Stimulated activated naive CD8-positive, alpha-beta T cell treated with anti-CD3 and anti-CD28 coated beads, Interleukin-15, amount 100 ng/mL, for 72 hours (primary cell): Measurements from ENCODE around the gene IRAG1.
"Not testable (repeated sequence)": the region's sequence is repeated elsewhere in the genome, so short reads cannot be mapped to it uniquely, and the experiment has no call there.

Experiments used
- ATAC-seq: fragments of 150-1000 bp; cut with Tn5 transposase; 2 replicates; pipeline ENCODE4 v1.10.0; 2021; ENCODE audit warnings: mild to moderate bottlenecking, moderate library complexity
- DNase-seq, 2 donors: peaks; one replicate each; pipeline ENCODE4 v3.0.0; 2021 to 2022
- H3K27ac Mint-ChIP-seq, 2 donors: one replicate each; pipeline ENCODE4 v1.8.0; 2022; ENCODE audit warnings: mild to moderate bottlenecking in 2 of 2, mixed read lengths in 2 of 2, moderate library complexity in 2 of 2
- H3K27me3 Mint-ChIP-seq: one replicate; pipeline ENCODE4 v1.8.0; 2022; ENCODE audit warnings: mixed read lengths
- H3K4me1 Mint-ChIP-seq: one replicate; pipeline ENCODE4 v1.8.0; 2022; ENCODE audit warnings: mild to moderate bottlenecking, mixed read lengths
- H3K4me3 Mint-ChIP-seq, 2 donors: one replicate each; pipeline ENCODE4 v1.8.0; 2022; ENCODE audit warnings: mild to moderate bottlenecking in 2 of 2, mixed read lengths in 2 of 2, moderate library complexity in 1 of 2
- H3K9me3 Mint-ChIP-seq, 2 donors: one replicate each; pipeline ENCODE4 v1.8.0; 2022; ENCODE audit warnings: mixed read lengths in 2 of 2

The IRAG1 gene

GRCh38 chr11:10683429-10683828 lies 10.1 kb downstream of the IRAG1 start:
- Mint-ChIP-seq H3K27ac (no peak overlapping the region), H3K4me3 (no peak overlapping the region), H3K27me3 (peaks cover 21% of the 10 kb centered on the region), H3K9me3 (no peaks in the 10 kb centered on the region), H3K4me1 (no peaks in the 10 kb centered on the region)
- ATAC-seq (no peak), DNase-seq (no peak)

- no peaks in the 10 kb centered on the region for H3K9me3 Mint-ChIP-seq
- H3K4me1 Mint-ChIP-seq: no peaks in the 10 kb centered on the region
- H3K4me3 Mint-ChIP-seq: no peak overlapping the region
- H3K27me3 Mint-ChIP-seq: peaks cover 35% of the 10 kb centered on the region
- DNase-seq (no peak), ATAC-seq (no peak)
- H3K27ac Mint-ChIP-seq: peak overlapping the region in 1 of 2 donors; percentile 9
Measured at GRCh38 chr11:10680956-10681487, 12.5 kb downstream of the IRAG1 start.

DNA sequence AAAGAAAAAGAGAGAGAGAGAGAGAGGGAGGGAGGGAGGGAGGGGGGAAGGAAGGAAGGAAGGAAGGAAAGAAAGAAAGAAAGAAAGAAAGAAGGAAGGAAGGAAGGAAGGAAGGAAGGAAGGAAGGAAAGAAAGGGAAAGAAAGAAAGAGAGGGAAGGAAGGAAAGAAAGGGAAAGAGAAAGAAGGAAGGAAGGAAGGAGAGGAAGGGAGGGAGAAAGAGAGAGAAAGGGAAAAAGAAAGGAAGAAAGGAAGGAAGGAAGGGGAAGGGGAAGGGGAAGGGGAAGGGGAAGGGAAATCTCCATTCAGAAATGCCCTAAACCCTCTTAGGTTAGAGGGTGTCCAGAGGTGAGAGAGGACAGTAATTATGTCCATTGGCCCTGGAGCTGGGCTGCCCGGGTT lies 13.3 kb downstream of the IRAG1 start:
- ATAC-seq, H3K9me3 Mint-ChIP-seq, H3K4me1 Mint-ChIP-seq, DNase-seq, H3K4me3 Mint-ChIP-seq: not testable (repeated sequence)
- Mint-ChIP-seq H3K27ac (peak overlapping the region in 1 of 2 donors; percentile 62), H3K27me3 (peaks cover 42% of the 10 kb centered on the region)

GRCh38 chr11:10679644-10680043 lies 13.9 kb downstream of the IRAG1 start:
- Mint-ChIP-seq H3K4me3 (no peak overlapping the region), H3K9me3 (no peaks in the 10 kb centered on the region), H3K4me1 (no peaks in the 10 kb centered on the region), H3K27ac (peak overlapping the region in 1 of 2 donors; percentile 40), H3K27me3 (peaks cover 49% of the 10 kb centered on the region)
- no peak for ATAC-seq
- no peak for DNase-seq

- Mint-ChIP-seq H3K27ac (no peak overlapping the region), H3K4me3 (no peak overlapping the region), H3K27me3 (peaks cover 63% of the 10 kb centered on the region), H3K4me1 (no peaks in the 10 kb centered on the region), H3K9me3 (no peaks in the 10 kb centered on the region)
- DNase-seq (no peak), ATAC-seq (no peak)
Measured at GRCh38 chr11:10678101-10678500, 15.5 kb downstream of the IRAG1 start.

DNA sequence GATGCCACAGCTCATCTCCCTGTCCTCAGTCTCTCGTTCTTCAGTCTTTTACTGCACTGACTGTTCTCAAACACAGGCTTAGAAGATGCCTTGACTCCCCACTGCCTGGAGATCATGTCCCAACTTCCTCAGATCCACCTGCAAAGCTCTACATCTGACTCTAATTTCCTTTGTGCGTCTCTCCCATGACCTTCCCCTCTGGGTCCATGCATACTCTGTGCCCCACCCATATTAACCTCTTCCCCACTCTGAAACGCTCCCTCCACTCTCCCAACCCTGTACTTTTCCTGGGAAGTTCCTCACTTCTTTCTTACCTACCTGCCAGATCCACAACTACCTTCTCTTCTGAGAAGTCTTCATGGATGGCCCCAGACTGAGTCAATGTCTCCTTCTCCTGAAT lies 16.6 kb downstream of the IRAG1 start:
- no peak for ATAC-seq
- Mint-ChIP-seq H3K4me1 (no peaks in the 10 kb centered on the region), H3K9me3 (no peaks in the 10 kb centered on the region), H3K27me3 (peaks cover 63% of the 10 kb centered on the region), H3K4me3 (no peak overlapping the region), H3K27ac (no peak overlapping the region)
- no peak for DNase-seq

DNA sequence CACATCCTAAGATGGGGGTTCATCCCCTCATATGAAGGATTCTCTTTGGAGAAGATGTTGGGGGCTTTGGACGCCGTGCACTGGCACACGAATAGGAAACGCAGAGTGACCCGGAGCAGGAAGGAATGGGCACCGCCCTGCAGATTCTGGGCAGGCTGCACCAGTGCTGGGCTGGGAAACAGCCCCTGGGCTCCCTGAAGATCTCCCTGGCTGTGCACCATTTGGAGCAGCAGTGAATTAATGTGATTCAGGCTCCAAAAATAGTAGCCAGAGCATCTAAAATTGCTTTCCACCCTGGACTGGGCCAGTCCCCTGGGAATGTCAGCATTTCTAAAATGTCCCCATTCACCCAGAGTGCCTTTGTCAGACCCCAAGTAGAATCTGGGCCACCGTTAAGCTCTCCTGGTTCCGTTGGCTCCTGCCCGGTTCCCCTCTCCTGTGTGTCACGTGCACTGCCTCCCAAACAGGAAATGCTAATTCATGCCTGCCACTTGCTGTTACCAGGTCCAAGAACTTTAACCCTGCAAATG lies 18.6 kb downstream of the IRAG1 start:
- H3K27ac Mint-ChIP-seq: no peak overlapping the region
- ATAC-seq (no peak), DNase-seq (no peak)
- H3K9me3 Mint-ChIP-seq: no peaks in the 10 kb centered on the region
- no peak overlapping the region for H3K4me3 Mint-ChIP-seq
- H3K4me1 Mint-ChIP-seq: no peaks in the 10 kb centered on the region
- H3K27me3 Mint-ChIP-seq: peaks cover 63% of the 10 kb centered on the region

- Mint-ChIP-seq H3K4me1 (no peaks in the 10 kb centered on the region), H3K9me3 (no peaks in the 10 kb centered on the region), H3K27ac (no peak overlapping the region), H3K4me3 (no peak overlapping the region), H3K27me3 (peaks cover 61% of the 10 kb centered on the region)
- no peak for DNase-seq
- no peak for ATAC-seq
Measured at GRCh38 chr11:10674440-10674855, 19.1 kb downstream of the IRAG1 start.

DNA sequence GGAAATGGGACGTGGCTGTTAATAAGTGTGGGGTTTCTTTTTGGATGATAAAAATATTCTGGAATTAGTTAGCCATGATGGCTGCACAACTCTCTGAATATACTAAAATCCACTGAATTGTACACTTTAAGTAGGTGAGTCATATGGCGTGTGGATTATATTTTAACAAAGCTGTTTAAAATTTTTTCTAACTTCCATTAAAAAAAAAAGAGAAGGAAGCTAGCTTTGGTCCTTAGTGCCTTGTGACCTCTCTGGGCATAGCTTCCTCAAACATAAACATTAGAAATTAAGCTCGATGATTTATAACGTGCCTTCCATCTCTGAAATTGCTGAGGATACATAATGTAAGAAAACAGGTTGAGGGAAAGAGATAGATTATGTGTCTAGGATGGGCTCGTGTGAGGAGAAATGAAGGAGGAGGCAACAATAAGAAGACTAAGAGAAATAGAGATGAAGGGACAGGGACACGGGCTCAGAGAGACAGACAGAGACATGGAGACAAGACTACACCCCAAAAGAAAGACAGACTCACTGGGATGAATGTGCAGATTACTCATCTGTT lies 20.0 kb downstream of the IRAG1 start:
- no peaks in the 10 kb centered on the region for H3K9me3 Mint-ChIP-seq
- no peak overlapping the region for H3K27ac Mint-ChIP-seq
- ATAC-seq: no peak
- no peak for DNase-seq
- peaks cover 58% of the 10 kb centered on the region for H3K27me3 Mint-ChIP-seq
- H3K4me3 Mint-ChIP-seq: no peak overlapping the region
- no peaks in the 10 kb centered on the region for H3K4me1 Mint-ChIP-seq

DNA sequence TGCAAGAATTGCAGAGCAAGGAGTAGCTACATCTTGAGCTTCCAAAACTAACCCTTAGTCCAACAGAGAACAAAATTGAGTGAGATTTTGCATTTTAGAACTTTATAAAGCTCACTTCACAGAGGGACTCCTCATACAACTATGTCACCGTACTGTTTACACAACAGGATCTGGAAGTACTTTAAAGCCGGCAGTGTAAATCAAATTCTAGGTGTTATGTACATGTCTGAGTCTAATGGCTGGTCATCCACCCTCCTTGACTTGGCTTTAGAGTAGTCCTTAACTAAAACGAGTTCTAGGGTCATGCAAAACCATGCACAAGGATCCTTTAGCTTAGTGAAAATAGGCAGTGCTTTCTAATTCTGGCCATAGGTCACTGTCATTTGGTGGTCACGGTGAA lies 23.5 kb downstream of the IRAG1 start:
- ATAC-seq (no peak), DNase-seq (no peak)
- Mint-ChIP-seq H3K4me3 (no peak overlapping the region), H3K27me3 (peaks cover 42% of the 10 kb centered on the region), H3K9me3 (no peaks in the 10 kb centered on the region), H3K4me1 (no peaks in the 10 kb centered on the region), H3K27ac (no peak overlapping the region)

DNA sequence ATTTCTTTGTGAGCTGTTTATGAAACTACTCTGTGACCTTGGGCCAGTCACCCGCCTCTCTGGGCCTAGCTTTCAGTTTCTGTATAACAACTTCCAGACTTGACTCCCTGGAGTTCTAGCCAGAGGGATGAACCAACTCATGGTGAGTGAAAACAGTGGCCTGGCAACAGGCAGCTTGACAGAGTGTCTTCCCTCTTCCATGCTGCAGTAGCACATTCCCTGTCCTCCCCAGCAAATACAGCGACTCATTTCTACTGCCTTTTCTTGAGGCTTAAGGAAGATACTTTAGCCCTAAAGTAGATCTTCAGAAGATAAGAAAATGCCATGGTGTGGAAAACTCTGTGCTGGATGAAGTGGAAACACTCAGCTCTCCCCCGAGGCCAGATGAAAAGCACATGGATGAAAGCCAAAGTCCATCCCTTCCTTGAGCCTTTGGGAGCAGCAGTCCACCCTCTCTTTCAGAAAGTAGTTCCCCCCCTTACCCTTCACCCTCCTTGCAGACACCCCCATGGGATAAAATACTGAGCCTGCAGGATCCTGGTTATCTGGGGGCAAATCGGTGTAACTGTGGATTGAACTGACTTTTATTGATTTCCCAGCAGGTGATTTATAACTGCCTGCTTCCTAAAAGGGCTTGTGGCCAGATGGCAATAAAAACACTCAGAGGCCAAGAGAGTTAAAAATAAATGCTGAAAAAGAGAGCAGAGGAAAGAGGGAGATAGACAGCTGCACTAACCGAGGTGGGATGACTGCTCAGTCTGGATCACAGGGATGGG lies 24.1 kb downstream of the IRAG1 start:
- Mint-ChIP-seq H3K27me3 (peaks cover 35% of the 10 kb centered on the region), H3K4me1 (no peaks in the 10 kb centered on the region), H3K27ac (no peak overlapping the region), H3K4me3 (no peak overlapping the region), H3K9me3 (no peaks in the 10 kb centered on the region)
- DNase-seq (no peak), ATAC-seq (no peak)

DNA sequence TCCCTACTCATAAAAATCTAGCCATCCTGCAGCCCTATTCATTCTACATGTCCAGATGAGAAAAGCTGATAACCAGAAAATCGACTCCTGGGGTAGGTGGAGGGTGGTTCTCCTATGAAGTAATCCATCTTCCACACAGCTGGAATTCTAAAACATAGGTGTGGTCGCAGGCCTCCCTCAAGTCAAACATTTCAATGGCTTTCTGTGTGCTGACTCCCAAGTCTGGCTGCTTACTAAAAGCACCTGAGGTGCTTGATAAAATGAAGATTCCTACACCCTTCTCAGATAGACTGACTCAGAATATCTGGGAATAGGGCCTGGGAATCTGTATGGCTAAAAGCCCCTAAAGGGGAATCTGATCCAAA lies 26.1 kb downstream of the IRAG1 start:
- no peaks in the 10 kb centered on the region for H3K4me1 Mint-ChIP-seq
- ATAC-seq (no peak), DNase-seq (no peak)
- no peaks in the 10 kb centered on the region for H3K9me3 Mint-ChIP-seq
- H3K4me3 Mint-ChIP-seq: no peak overlapping the region
- no peak overlapping the region for H3K27ac Mint-ChIP-seq
- peaks cover 23% of the 10 kb centered on the region for H3K27me3 Mint-ChIP-seq

DNA sequence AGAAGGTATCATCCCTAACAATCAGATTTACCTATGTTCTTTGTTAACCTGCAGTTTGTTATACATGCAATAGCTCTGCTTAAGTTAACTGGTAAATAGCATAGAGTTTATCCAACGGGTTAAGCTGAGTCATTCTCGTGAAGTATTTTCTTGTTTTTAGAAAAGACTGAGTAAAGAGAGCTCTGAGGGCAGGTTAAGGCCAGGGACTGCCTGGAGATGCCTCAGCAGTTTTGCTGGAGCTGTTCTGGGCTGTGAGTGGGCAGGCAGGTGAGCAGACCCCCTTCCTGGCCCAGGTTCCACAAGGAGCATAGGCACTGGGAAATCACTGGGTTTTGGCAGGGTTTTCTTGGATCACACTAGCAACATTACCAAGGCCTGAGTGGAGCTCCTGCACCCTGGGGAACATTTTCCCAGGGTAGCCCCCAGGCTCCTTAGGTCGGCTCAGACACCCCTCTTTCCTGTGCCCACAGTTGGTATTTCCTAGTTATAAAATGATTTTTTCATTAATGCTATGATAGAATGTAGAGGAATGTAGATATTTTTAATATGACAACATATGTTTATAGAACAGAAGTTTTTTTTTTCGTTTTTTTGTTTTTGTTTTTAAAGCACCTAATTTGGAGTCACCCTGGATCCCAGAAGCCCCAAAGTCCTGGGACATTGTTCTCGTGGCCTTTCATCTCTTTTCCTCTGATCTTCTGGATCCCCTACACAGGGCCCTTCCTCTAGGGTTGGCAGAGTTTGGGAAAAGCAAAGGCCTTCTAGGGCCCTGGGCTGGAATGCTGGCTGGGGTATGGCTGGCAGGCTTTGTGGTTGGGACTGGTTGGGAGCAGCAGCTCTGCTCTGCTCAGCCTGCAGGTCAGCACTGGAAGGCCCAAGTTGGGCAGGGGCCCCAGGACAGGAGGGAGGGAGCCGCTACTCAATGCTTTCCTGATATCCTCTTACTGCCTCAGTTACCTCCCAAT lies 26.7 kb downstream of the IRAG1 start:
- no peak for DNase-seq
- H3K4me1 Mint-ChIP-seq: no peaks in the 10 kb centered on the region
- no peaks in the 10 kb centered on the region for H3K9me3 Mint-ChIP-seq
- H3K27me3 Mint-ChIP-seq: peaks cover 23% of the 10 kb centered on the region
- no peak overlapping the region for H3K27ac Mint-ChIP-seq
- no peak overlapping the region for H3K4me3 Mint-ChIP-seq
- no peak for ATAC-seq

DNA sequence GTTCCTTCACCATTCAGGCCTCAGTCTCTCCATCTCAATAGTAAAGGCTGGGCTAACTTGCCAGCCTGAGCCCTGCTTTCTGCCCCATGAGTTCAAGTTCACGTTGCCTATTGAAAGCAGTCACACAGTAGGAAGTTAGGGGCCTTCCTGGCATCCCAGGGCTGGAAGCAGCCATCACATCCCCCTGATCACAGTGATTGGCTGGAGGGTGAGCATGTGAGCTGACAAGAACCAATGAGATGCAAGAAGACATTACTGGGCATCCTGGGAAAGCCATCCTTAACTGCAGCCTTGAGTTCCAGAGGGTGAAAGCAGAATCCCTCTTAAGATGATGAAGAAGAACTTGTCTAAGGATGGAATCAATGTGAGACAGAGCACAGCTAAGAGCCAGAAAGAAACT lies 29.1 kb downstream of the IRAG1 start:
- Mint-ChIP-seq H3K27ac (no peak overlapping the region), H3K9me3 (no peaks in the 10 kb centered on the region), H3K4me1 (peaks cover 6% of the 10 kb centered on the region), H3K27me3 (peaks cover 36% of the 10 kb centered on the region), H3K4me3 (no peak overlapping the region)
- DNase-seq (no peak), ATAC-seq (no peak)

DNA sequence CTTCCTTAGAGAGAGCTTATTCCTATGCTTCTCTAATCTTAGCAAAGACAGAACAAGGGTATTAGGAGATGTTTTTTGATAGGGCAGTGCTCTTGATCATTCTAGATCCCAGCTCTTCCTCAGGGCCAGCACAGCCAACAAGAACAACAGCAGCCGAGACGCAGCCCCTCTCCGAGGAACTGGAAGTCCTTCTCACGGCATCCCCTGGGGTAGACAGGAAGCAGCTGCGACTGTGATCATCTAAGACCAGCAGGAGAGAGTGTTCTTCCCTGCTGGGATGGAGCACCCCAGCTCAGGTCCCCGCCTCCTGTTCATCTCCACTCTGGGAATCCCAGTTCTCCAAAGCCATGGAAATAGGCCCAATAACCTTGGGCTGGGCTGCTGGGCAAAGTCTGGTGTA lies 29.6 kb downstream of the IRAG1 start:
- no peak for ATAC-seq
- H3K4me3 Mint-ChIP-seq: no peak overlapping the region
- H3K27me3 Mint-ChIP-seq: peaks cover 34% of the 10 kb centered on the region
- no peaks in the 10 kb centered on the region for H3K9me3 Mint-ChIP-seq
- H3K27ac Mint-ChIP-seq: no peak overlapping the region
- peaks cover 11% of the 10 kb centered on the region for H3K4me1 Mint-ChIP-seq
- no peak for DNase-seq
